Osteocyte (in vitro differentiated cells): ENCODE data around the gene THSD7A. TPM values are rescaled to one million over a fixed set of nuclear protein-coding genes. Genes with fewer than 3 reads are reported as not detected.
"Not testable (repeated sequence)": the region's sequence is repeated elsewhere in the genome, so short reads cannot be mapped to it uniquely, and the experiment has no call there.

Experiments
- DNase-seq: peaks from one replicate; pipeline ENCODE4 v3.0.0; 2021; ENCODE audit warnings: mixed read lengths; ENCODE audit not compliant: unreplicated experiment; ENCODE audit errors: extremely low spot score
- H3K27ac Mint-ChIP-seq: one replicate; pipeline ENCODE4 v1.8.0; 2021; ENCODE audit warnings: mild to moderate bottlenecking, mixed read lengths; ENCODE audit not compliant: unreplicated experiment
- H3K27me3 Mint-ChIP-seq: one replicate; pipeline ENCODE4 v1.8.0; 2021; ENCODE audit warnings: mixed read lengths; ENCODE audit not compliant: unreplicated experiment
- H3K36me3 Mint-ChIP-seq: one replicate; pipeline ENCODE4 v1.8.0; 2021; ENCODE audit warnings: mixed read lengths; ENCODE audit not compliant: unreplicated experiment
- H3K4me1 Mint-ChIP-seq: one replicate; pipeline ENCODE4 v1.8.0; 2021; ENCODE audit warnings: mixed read lengths; ENCODE audit not compliant: unreplicated experiment
- H3K4me3 Mint-ChIP-seq: one replicate; pipeline ENCODE4 v1.8.0; 2021; ENCODE audit warnings: mild to moderate bottlenecking, moderate library complexity, mixed read lengths; ENCODE audit not compliant: unreplicated experiment
- H3K9me3 Mint-ChIP-seq: one replicate; pipeline ENCODE4 v1.8.0; 2021; ENCODE audit warnings: mixed read lengths; ENCODE audit not compliant: unreplicated experiment
- total RNA-seq: library from RNA; stranded (reverse); gene quantifications from 2 replicates; pipeline ENCODE4 v1.2.1, GENCODE V29; 2021
- TF ChIP-seq, protein P1 (sequence below): fragments of 200-600 bp; sonication (generic); IDR thresholded peaks from 2 replicates; pipeline ENCODE4 v1.5.0; 2021; ENCODE audit warnings: antibody characterized with exemption, mild to moderate bottlenecking, moderate library complexity

Gene THSD7A
- total RNA-seq, 1 donor from 2014 or later = 2.0 TPM

DNA sequence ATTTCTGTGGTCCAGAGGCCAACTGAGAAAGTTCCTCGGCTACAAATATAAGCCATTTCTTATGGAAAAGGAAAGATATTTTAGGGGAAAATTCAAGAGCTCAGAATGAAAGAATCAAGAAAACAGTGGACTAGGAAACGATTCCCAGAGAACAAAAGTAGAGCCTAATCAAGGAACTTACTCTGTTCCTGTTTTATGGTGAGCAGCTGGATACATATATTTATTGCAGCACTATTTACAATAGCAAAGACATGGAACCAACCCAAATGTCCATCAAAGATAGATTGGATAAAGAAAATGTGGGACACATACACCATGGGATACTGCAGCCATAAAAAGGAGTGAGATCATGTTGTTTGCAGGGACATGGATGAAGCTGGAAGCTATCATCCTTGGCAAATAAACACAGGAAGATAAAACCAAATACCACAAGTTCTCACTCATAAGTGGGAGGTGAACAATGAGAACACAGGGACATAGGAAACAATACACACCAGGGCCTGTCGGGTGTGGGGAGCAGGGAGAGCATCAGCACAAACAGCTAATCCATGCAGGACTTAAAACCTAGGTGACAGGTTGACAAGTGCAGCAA is 298.7 kb downstream of the THSD7A start:
- H3K27me3 Mint-ChIP-seq = peaks cover 2% of the 10 kb centered on the region
- TF ChIP-seq, protein P1, sequence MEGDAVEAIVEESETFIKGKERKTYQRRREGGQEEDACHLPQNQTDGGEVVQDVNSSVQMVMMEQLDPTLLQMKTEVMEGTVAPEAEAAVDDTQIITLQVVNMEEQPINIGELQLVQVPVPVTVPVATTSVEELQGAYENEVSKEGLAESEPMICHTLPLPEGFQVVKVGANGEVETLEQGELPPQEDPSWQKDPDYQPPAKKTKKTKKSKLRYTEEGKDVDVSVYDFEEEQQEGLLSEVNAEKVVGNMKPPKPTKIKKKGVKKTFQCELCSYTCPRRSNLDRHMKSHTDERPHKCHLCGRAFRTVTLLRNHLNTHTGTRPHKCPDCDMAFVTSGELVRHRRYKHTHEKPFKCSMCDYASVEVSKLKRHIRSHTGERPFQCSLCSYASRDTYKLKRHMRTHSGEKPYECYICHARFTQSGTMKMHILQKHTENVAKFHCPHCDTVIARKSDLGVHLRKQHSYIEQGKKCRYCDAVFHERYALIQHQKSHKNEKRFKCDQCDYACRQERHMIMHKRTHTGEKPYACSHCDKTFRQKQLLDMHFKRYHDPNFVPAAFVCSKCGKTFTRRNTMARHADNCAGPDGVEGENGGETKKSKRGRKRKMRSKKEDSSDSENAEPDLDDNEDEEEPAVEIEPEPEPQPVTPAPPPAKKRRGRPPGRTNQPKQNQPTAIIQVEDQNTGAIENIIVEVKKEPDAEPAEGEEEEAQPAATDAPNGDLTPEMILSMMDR = no peak
- H3K36me3 Mint-ChIP-seq = no peaks in the 10 kb centered on the region
- H3K27ac Mint-ChIP-seq = no peak overlapping the region
- no peaks in the 10 kb centered on the region for H3K9me3 Mint-ChIP-seq
- H3K4me3 Mint-ChIP-seq = no peak overlapping the region
- H3K4me1 Mint-ChIP-seq = no peaks in the 10 kb centered on the region
- DNase-seq = no peak

DNA sequence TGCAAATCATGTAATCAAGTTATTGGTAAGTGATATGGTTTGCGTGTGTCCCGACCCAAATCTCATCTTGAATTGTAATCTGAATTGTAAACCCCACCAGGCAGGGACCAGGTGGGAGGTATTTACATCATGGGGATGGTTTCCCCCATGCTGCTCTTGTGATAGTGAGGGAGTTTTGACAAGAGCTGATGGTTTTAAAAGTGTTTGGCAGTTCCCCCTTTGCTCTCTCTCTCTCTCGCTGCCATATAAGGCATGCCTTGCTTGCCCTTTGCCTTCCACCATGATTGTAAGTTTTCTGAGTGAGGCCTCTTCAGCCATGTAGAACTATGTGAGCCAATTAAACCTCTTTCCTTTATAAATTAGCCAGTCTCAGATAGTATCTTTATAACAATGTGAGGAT is 302.6 kb downstream of the THSD7A start:
- TF ChIP-seq, protein P1 = no peak
- peaks cover 2% of the 10 kb centered on the region for H3K27me3 Mint-ChIP-seq

DNA sequence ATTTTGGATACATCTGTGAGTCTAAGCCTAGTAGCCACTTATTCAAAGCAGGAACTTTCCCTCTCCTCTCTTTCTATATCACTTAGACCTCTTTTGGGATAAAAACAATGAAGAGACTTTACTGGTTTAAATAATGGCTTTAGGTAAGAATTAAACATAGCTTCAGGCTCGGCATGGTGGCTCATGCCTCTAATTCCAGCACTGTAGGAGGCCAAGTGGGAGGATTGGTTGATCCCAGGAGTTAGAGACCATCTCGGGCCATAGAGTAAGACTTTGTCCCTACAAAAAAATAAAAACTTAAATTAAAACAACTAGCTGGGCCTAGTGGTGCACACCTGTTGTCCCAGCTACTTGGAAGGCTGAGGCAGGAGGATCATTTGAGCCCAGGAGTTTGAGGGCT is 304.3 kb downstream of the THSD7A start:
- Mint-ChIP-seq H3K27ac (no peak overlapping the region), H3K36me3 (no peaks in the 10 kb centered on the region), H3K4me3 (no peak overlapping the region), H3K9me3 (no peaks in the 10 kb centered on the region), H3K27me3 (no peaks in the 10 kb centered on the region), H3K4me1 (peaks cover 2% of the 10 kb centered on the region)
- TF ChIP-seq, protein P1 = no peak
- no peak for DNase-seq

More for the DNA sequence above, 302.6 kb downstream of the THSD7A start:
- Mint-ChIP-seq H3K36me3 (no peaks in the 10 kb centered on the region), H3K27ac (no peak overlapping the region), H3K9me3 (no peaks in the 10 kb centered on the region), H3K4me1 (peaks cover 2% of the 10 kb centered on the region), H3K4me3 (no peak overlapping the region)
- DNase-seq = no peak

DNA sequence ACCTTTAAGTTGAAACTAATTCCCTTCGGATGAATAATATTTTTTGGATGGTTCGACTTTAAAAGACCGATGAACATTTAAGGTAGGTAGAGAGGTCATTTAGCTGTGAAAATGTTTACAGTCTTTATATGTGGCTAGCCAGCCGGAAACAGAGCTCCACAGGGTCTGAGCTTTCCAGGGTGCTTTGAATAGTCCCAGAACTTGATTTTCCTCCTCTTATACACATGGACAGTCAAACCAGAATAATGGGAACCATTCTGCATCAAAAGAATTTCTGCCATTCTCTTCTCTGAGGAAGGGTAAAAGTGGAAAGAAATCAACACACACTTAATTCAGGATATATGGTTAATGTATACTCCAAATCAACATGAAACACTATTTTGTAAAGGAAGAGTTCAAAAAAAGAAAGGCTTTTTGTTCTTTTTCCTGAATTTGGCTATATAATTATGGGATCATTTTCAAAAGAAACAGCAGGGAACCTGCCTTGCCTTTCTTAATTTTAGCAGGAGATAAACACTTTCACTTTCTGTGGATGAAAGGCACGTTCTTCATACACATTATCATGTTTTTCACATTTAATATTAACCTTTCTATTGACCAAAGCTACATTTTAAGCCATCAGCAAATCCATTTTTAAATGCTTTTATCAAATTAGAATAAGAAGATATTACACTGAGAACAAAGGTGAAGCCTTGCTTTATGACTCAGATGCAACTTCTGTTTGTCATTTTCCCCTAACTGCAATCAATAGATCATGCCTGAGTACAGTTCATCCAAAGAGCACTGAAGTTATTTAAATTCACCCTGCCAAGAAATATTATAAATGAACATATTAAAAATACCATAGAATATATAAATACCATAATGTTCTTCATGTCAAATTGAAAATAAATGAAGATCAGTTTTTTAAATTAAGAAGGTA is 307.3 kb downstream of the THSD7A start:
- Mint-ChIP-seq H3K4me3 (no peak overlapping the region), H3K4me1 (peaks cover 2% of the 10 kb centered on the region), H3K27ac (no peak overlapping the region), H3K27me3 (peaks cover 2% of the 10 kb centered on the region), H3K9me3 (no peaks in the 10 kb centered on the region), H3K36me3 (no peaks in the 10 kb centered on the region)
- TF ChIP-seq, protein P1 = no peak
- DNase-seq = no peak

DNA sequence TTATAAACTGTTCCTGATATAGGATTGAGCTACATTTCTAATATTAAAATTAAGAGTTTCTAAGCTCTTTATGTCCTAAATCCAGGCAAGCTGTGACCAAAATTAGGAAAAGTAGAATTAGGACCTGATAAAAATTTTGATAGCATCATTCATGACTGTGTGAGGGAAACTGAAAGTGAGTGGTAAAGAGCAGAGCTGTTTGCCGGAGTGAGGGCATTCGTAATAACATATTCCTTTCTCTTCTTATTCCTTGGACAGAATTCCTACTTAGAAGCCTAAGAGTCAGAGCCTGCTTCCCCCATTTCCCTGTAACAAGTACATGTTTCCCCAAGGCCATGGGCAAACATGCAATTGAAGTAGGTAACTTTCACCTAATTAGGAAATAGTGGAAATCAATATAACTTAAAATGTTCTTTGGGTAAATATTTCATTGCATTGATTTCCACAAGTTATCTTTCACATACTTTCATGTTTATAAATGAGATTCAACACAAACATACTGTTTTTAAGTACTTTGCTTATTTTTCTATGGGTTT is 310.0 kb downstream of the THSD7A start:
- not testable (repeated sequence) for DNase-seq, H3K27ac Mint-ChIP-seq, H3K36me3 Mint-ChIP-seq, H3K4me1 Mint-ChIP-seq, H3K4me3 Mint-ChIP-seq, H3K9me3 Mint-ChIP-seq, H3K27me3 Mint-ChIP-seq
